ENCODE data around the gene PDAP1.
"Not testable (repeated sequence)": the region's sequence is repeated elsewhere in the genome, so short reads cannot be mapped to it uniquely, and the experiment has no call there.

PDAP1 gene

GRCh38 chr7:99408379-99409191 is at the start of gene PDAP1, which contains the start of gene BUD31:
Gene PDAP1, minus strand, starts transcription at chr7:99408597. Its CDS starts 49 bp downstream, at chr7:99408548.
Gene BUD31, plus strand, starts transcription at chr7:99408969. Its CDS starts 2,124 bp downstream, at chr7:99411093.
- peak; percentile 84 to 90 (median 85) for DNase-seq (ENCODE audit: low read depth in 4 of 4, low spot score in 1 of 4)

GRCh38 chr7:99457650-99458493 is 49.5 kb upstream of the PDAP1 start:
- no peak for DNase-seq (ENCODE audit: low read depth in 4 of 4, low spot score in 1 of 4)

- DNase-seq (ENCODE audit: low read depth in 4 of 4, low spot score in 1 of 4), result no peak
Measured at GRCh38 chr7:99457050-99457649, 48.8 kb upstream of the PDAP1 start.

GRCh38 chr7:99456288-99456687 is 47.9 kb upstream of the PDAP1 start:
- DNase-seq (ENCODE audit: low read depth in 4 of 4, low spot score in 1 of 4), result no peak

- no peak for DNase-seq (ENCODE audit: low read depth in 4 of 4, low spot score in 1 of 4)
Measured at GRCh38 chr7:99455874-99456273, 47.5 kb upstream of the PDAP1 start.

GRCh38 chr7:99453105-99453504 is 44.7 kb upstream of the PDAP1 start:
- DNase-seq (ENCODE audit: low read depth in 4 of 4, low spot score in 1 of 4), result no peak

GRCh38 chr7:99452541-99452940 is 44.1 kb upstream of the PDAP1 start:
- DNase-seq (ENCODE audit: low read depth in 4 of 4, low spot score in 1 of 4), result no peak

- DNase-seq (ENCODE audit: low read depth in 4 of 4, low spot score in 1 of 4), result no peak
Measured at GRCh38 chr7:99451936-99452335, 43.5 kb upstream of the PDAP1 start.

- DNase-seq (ENCODE audit: low read depth in 4 of 4, low spot score in 1 of 4), result no peak
Measured at GRCh38 chr7:99449326-99449725, 40.9 kb upstream of the PDAP1 start.

- DNase-seq (ENCODE audit: low read depth in 4 of 4, low spot score in 1 of 4), result no peak
Measured at GRCh38 chr7:99448855-99449254, 40.5 kb upstream of the PDAP1 start.

- DNase-seq (ENCODE audit: low read depth in 4 of 4, low spot score in 1 of 4), result no peak
Measured at GRCh38 chr7:99447943-99448342, 39.5 kb upstream of the PDAP1 start.

- no peak for DNase-seq (ENCODE audit: low read depth in 4 of 4, low spot score in 1 of 4)
Measured at GRCh38 chr7:99446096-99446495, 37.7 kb upstream of the PDAP1 start.

- DNase-seq (ENCODE audit: low read depth in 4 of 4, low spot score in 1 of 4), result no peak
Measured at GRCh38 chr7:99440195-99440594, 31.8 kb upstream of the PDAP1 start.

- DNase-seq (ENCODE audit: low read depth in 4 of 4, low spot score in 1 of 4), result peak; percentile 82 to 90 (median 89)
Measured at GRCh38 chr7:99438573-99439480, 30.4 kb upstream of the PDAP1 start, which contains the start of the genes CPSF4 and PTCD1. Gene CPSF4, plus strand, starts transcription at chr7:99438943. Its CDS starts 140 bp downstream, at chr7:99439083. Gene PTCD1, minus strand, starts transcription at chr7:99438798. Its CDS starts 3,556 bp downstream, at chr7:99435242.

GRCh38 chr7:99437946-99438572 is 29.7 kb upstream of the PDAP1 start:
- DNase-seq (ENCODE audit: low read depth in 4 of 4, low spot score in 1 of 4), result no peak

GRCh38 chr7:99433158-99433557 is 24.8 kb upstream of the PDAP1 start:
- no peak for DNase-seq (ENCODE audit: low read depth in 4 of 4, low spot score in 1 of 4)

- DNase-seq (ENCODE audit: low read depth in 4 of 4, low spot score in 1 of 4), result not testable (repeated sequence)
Measured at GRCh38 chr7:99431756-99432540, 23.6 kb upstream of the PDAP1 start.

- no peak for DNase-seq (ENCODE audit: low read depth in 4 of 4, low spot score in 1 of 4)
Measured at GRCh38 chr7:99429756-99430155, 21.4 kb upstream of the PDAP1 start.

GRCh38 chr7:99428972-99429566 is 20.7 kb upstream of the PDAP1 start:
- DNase-seq (ENCODE audit: low read depth in 4 of 4, low spot score in 1 of 4), result no peak

All from stimulated activated CD4-positive, alpha-beta T cell treated with anti-CD3 and anti-CD28 coated beads, Interleukin-1b, Interleukin-23, amount 100 ng/mL, for 24 hours (primary cell).